Measurements from ENCODE around the gene EVA1A.

DNA sequence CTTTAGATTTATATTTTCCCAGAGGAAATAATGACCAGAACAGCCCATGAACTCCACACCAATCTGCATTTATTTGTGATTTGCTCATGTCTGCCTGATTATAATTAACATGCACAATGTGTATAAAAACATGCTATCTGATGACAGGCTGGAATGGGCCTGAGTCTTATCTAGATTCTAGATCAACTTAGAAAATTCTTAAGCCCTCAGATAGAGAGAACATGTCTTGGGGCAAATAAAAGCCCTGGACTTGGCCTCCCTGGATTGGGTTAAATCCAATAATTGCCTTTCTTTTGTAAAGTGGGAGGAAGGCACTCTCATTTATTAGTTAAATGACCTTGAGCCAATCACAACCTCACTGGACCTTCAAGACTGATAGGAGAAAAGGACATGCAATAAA, 61.8 kb downstream of the EVA1A start:
- TF ChIP-seq, protein P1, sequence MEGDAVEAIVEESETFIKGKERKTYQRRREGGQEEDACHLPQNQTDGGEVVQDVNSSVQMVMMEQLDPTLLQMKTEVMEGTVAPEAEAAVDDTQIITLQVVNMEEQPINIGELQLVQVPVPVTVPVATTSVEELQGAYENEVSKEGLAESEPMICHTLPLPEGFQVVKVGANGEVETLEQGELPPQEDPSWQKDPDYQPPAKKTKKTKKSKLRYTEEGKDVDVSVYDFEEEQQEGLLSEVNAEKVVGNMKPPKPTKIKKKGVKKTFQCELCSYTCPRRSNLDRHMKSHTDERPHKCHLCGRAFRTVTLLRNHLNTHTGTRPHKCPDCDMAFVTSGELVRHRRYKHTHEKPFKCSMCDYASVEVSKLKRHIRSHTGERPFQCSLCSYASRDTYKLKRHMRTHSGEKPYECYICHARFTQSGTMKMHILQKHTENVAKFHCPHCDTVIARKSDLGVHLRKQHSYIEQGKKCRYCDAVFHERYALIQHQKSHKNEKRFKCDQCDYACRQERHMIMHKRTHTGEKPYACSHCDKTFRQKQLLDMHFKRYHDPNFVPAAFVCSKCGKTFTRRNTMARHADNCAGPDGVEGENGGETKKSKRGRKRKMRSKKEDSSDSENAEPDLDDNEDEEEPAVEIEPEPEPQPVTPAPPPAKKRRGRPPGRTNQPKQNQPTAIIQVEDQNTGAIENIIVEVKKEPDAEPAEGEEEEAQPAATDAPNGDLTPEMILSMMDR (tag by site-specific recombination; IDR thresholded peaks at IDR 0.05), result no peak
- TF ChIP-seq SP2 (tag by site-specific recombination; IDR thresholded peaks at IDR 0.05), result no peak
- TF ChIP-seq ZNF660 (tag by site-specific recombination; IDR thresholded peaks at IDR 0.05), result no peak
- no peak for TF ChIP-seq ZNF174 (tag by site-specific recombination; IDR thresholded peaks at IDR 0.05)
- TF ChIP-seq ZNF292 (tag by site-specific recombination; IDR thresholded peaks at IDR 0.05; ENCODE audit: borderline replicate concordance, low read depth), result no peak
- TF ChIP-seq ZNF629 (tag by site-specific recombination; IDR thresholded peaks at IDR 0.05), result no peak
- no peak for TF ChIP-seq ZNF530 (tag by site-specific recombination; IDR thresholded peaks at IDR 0.05; ENCODE audit: low read depth)
- TF ChIP-seq, protein P2, sequence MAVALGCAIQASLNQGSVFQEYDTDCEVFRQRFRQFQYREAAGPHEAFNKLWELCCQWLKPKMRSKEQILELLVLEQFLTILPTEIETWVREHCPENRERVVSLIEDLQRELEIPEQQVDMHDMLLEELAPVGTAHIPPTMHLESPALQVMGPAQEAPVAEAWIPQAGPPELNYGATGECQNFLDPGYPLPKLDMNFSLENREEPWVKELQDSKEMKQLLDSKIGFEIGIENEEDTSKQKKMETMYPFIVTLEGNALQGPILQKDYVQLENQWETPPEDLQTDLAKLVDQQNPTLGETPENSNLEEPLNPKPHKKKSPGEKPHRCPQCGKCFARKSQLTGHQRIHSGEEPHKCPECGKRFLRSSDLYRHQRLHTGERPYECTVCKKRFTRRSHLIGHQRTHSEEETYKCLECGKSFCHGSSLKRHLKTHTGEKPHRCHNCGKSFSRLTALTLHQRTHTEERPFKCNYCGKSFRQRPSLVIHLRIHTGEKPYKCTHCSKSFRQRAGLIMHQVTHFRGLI (tag by site-specific recombination; IDR thresholded peaks at IDR 0.05), result no peak
